GM19328 (cell line): ENCODE results near the gene MMADHC.
"Not testable (repeated sequence)": the region's sequence is repeated elsewhere in the genome, so short reads cannot be mapped to it uniquely, and the experiment has no call there.

Experiments used
- ATAC-seq: cut with Tn5 transposase; IDR thresholded peaks from one replicate; pipeline ENCODE4 v1.9.1; 2021; ENCODE audit warnings: mild to moderate bottlenecking, moderate library complexity; ENCODE audit not compliant: unreplicated experiment

Gene MMADHC

GRCh38 chr2:149595056-149595963 lies 7.7 kb upstream of the MMADHC start:
- no peak for ATAC-seq

DNA sequence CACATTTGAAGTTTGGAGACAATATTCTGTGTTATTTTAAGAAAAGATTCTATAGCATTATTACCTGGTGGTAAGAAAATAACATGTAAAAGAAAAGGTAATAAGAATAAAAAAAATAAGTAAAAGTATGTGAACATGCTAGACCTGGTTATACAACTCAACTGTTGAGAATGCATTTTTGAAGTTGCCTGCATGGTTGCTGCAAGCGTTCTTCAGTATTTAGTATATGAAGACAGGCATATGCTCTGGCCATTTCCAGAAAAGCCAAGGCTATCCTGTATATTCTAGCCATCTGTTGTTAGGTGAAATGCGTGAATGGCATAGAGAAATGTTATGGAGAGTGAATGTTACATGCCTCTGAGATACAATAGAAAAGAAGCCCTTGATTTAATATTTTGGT lies 6.8 kb upstream of the MMADHC start:
- no peak for ATAC-seq

GRCh38 chr2:149587950-149588487 lies 444 bp upstream of the MMADHC start:
- ATAC-seq, result peak; percentile 28

DNA sequence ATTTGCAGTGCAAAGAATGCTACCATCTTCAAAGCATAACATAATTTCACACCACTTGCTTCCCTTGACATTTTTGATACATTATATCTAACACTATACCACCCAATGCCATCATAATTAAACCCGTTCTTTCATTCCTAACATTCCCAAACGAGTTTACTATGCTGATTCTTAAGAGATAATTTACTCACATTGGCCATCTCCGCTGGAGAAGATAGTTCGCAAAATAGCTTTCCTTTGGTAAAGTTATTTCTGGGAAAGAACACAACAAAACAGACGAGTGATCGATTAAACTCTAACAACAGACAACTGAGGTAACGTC lies 716 bp downstream of the MMADHC start:
- ATAC-seq, result no peak

DNA sequence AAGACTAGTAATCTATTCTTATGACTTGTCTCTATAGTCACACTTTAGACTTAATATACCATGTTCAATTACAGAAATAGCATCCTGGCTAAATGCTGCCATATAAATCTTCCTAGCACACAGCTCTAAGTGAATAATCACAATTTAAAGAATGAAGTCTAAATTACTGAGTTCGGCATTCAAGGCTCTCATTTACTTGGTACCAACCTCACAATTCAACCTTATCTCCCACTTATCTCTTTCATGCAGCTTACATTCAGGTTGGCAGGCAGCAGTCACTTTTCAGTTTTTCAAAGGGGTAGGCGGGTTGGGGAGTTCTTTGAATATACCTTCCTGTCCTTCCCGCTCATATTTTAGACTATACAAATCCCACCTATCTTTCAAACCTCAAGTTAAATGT lies 1.5 kb downstream of the MMADHC start:
- no peak for ATAC-seq

- no peak for ATAC-seq
Observed at GRCh38 chr2:149585166-149585885, 2.2 kb downstream of the MMADHC start.

DNA sequence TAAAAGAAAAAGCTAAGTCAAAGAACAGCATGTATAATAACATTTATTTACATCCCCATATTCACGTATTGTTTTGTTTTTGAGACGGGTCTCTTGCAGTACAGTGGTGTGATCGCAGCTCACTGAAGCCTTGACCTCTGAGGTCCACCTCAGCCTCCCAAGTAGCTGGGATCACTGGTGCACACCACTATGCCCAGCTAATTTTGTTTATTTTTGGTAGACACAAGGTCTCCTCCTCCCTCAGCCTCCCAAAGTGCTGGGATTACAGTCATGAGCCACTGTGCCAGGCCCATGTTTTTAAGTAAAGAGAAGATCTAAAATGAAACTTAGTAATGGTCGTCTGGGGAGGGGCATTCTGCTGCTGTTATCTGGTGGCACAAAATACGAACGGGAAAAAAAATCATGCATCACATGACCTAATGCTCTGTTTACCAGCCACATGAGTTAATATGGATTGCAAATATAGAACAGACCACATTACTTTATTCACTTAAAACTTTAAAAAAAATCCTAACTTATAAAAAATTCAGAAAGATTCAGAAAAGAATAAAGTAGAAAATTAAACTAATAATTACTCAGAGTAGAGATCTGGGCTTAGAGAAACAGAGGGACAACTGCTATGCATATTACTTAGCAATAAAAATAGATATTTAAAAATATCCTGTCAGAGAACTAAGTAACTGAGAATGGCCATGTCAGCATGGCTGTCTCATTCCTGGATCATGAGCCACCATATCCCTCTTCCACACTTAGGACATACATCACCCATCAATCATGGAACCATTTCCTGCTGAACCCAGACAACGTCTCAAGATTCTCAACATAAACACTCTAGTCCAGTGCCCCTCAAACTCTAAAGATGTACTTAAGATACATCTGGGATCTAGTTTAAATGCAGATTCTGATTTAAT lies 7.3 kb downstream of the MMADHC start:
- ATAC-seq, result no peak

DNA sequence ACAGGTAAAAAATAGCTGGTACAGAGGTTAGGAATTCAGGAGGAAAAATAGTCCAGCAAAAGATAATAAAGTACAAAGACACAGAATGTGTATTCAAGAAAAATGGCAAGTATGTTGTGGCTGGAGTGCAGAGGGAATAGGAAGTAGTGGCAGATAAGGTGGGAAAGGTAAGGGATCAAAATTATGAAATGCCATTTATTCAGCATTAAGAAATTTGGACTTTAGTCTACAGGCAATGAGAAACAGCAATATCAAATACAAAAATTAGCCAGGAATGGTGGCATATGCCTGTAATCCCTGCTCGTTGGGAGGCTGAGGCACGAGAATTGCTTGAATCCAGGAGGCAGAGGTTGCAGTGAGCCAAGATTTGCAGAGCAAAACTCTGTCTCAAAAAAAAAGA lies 10.3 kb downstream of the MMADHC start:
- ATAC-seq, result no peak

DNA sequence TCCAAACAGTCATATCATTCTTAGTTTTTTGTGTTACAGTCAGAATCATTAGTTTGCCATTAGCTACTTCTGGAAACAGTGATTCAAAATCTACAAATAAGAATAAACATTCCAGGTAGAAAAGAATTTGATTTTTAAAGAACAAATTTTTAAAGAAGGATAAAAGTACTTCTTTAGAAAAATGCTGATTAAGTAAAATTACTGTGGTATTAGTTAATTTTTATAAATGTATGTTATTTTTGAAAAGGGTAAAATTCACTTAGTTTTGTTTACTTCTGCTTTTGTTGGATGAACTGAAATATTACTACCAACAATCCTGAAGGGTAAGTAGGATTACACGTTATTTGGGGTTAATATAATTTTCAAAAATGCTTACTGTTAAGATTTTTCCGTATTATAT lies 11.8 kb downstream of the MMADHC start:
- ATAC-seq, result no peak

DNA sequence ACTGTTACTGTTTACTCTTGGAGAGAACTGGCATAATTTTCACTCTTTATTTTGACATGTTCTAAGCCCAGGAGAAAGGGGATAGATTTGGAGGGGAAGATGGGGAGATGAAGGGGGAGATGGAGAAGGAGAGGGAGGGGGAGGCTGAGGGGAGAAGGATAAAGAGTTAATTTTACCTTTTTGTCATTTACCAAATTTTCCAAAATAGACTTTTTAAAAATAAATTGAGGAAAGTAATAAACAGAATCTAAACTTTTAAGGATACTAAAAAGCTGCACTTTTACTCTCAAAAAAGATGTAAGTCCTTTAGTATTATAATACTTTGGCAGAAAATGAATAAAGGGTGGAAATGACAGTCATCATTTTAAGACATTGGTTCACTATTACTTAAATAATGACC lies 12.3 kb downstream of the MMADHC start:
- ATAC-seq, result no peak

GRCh38 chr2:149573760-149574159 lies 13.8 kb downstream of the MMADHC start:
- ATAC-seq, result no peak

GRCh38 chr2:149572102-149572953 lies 15.2 kb downstream of the MMADHC start:
- ATAC-seq, result no peak

DNA sequence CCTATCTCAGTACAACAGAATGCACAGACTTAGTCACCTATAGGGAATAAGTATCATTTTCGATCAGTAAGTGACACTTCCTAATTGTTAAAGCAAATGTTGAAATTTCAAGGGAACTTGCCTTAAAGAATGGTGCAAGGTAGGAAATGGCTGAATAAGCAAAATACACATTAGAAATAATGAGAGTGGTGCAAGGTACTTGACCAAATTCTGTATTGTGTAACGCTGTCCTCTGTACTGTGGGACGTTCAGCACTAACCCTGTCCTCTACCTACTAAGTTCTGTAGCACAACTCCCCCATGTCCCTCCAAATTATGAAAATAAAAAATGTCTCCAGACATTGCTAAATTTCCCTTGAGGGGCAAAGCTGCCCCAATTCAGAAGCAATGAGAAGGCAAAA lies 19.4 kb downstream of the MMADHC start:
- ATAC-seq, result no peak

GRCh38 chr2:149566652-149567051 lies 20.9 kb downstream of the MMADHC start:
- no peak for ATAC-seq

DNA sequence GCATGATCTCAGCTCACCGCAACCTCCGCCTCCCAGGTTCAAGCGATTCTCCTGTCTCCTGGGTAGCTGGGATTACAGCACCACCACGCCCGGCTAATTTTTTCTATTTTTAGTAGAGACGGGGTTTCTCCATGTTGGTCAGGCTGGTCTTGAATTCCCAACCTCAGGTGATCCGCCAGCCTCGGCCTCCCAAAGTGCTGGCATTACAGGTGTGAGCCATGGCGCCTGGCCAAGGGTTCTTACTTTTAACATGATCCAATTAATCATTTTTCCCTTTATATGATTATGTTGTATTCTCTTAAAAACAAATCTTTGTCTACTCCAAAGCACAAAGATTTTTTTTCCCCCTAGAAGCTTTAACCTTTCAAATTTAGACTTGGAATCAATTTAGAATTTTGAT lies 21.9 kb downstream of the MMADHC start:
- not testable (repeated sequence) for ATAC-seq

DNA sequence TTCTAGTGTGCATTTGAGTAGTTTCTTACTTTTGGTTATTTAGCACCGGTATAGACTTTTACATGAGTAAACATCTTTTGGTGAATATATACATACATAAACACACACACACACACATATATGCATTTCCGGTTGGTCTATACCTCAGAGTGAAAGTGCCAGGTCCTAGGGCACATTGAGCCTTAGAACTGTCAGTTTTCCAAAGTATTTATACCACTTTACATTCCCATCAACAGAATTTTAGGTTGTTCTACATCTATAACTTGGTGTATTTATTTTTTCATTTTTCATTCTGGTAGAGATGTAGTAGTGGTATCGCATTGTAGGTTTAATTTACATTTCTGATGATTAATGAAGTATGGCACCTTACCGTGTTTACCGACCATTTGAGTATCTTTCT lies 22.6 kb downstream of the MMADHC start:
- no peak for ATAC-seq

DNA sequence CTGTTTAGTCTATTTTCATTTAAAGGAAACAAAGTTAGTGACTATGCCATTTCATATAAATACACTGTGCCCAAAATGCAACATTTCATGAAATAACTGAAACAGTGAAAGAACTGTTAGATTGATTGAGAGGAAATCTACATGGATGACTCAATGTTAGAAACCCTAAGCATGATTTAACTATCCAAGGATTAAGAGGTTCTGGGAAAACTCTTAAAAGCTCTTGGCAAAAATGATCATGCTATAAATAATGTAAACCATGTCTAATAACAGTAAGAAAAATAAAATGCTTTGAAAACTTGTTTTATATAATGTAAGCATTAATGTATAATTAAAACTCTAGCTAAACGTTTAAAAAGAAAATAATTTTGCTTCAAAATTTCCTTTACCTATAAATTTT lies 23.5 kb downstream of the MMADHC start:
- ATAC-seq, result no peak

GRCh38 chr2:149562324-149562723 lies 25.3 kb downstream of the MMADHC start:
- no peak for ATAC-seq

DNA sequence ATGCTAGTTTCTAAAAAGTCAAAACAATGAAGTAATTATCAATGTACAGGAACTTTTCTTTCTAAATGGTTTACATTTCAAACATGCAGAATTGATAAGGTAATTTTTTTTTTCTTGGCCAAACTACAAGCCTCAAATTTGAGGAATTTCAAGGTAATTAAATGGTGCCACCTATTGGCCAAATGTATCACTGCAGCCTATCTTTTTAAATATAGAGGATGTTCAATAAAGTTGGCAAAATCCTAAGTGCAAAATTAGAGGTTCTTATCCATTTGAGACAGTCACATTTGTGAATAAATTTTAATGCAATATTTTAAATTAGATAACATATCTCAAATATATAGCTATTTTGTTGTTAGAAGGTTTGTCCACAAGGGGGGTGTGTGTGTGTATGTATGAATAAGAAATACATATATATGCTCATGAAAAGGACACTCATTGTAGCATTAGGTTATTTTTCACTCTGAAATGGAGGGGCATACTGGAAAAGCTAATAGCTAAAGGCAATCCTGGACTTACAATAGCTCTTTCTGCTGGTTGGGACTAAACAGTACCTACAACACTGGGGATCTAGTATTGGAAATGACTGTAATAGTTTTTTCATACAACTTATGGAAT lies 26.2 kb downstream of the MMADHC start:
- ATAC-seq, result no peak
